HepG2 (cell line): ENCODE results near the gene NPW. TPM values are rescaled to one million over a fixed set of nuclear protein-coding genes. Genes with fewer than 3 reads are reported as not detected.

Source experiments
- ATAC-seq: fragments of 200-7000 bp; cut with Tn5 transposase; 3 replicates; pipeline ENCODE4 v1.9.1; 2020; ENCODE audit warnings: mild to moderate bottlenecking, moderate library complexity
- BruUV-seq: library from RNA; stranded (reverse); fragments of 400-500 nt; replicated peaks from 2 replicates; lab custom pipeline; 2021; lab: Mats Ljungman, UMichigan
- CTCF ChIA-PET: fragments of 300-600 bp; formaldehyde crosslinking; extraction: SDS; loops from one replicate; lab custom pipeline; 2021; ENCODE audit warnings: low total read pairs, inconsistent platforms, low intra/inter-chr PET ratio; lab: Yijun Ruan, JAX
- POLR2A ChIA-PET: fragments of 350-600 bp; sonication (Branson Sonifier 250); formaldehyde crosslinking; loops from one replicate; lab custom pipeline; 2020; ENCODE audit warnings: antibody characterized with exemption, inconsistent platforms; lab: Yijun Ruan, JAX
- DNase-seq: peaks from one replicate; pipeline ENCODE4 v3.0.0-alpha.2; 2015; ENCODE audit warnings: low spot score
- FAIRE-seq: peaks from 3 replicates; lab custom pipeline; 2011; peaks lifted over from hg19 to GRCh38; lab: Jason Lieb, UNC
- H2AFZ ChIP-seq: one replicate; pipeline ENCODE4 v1.6.1; 2011; ENCODE audit warnings: low read length, inconsistent platforms
- H3K27ac ChIP-seq: fragments of 300-600 bp; 3 replicates; pipeline ENCODE4 v1.8.0; 2011; ENCODE audit warnings: mixed run types, mild to moderate bottlenecking, mixed read lengths, low read length, inconsistent platforms; ENCODE audit not compliant: insufficient read depth; ENCODE audit errors: extremely low read length
- H3K27me3 ChIP-seq, 2 experiments: fragments of 200-600 bp in 1 of 2; 2 replicates in 1 of 2; 3 replicates in 1 of 2; pipeline versions ENCODE4 v1.6.0 to v1.8.0; 2011; ENCODE audit warnings: low read length in 2 of 2, mild to moderate bottlenecking in 2 of 2, moderate library complexity in 2 of 2, inconsistent platforms in 1 of 2; ENCODE audit not compliant: insufficient read depth in 2 of 2, control insufficient read depth in 1 of 2
- H3K36me3 ChIP-seq, 2 experiments: fragments of 200-600 bp in 1 of 2; replicated peaks in 1 of 2; 2 replicates in 1 of 2; 3 replicates in 1 of 2; pipeline versions ENCODE4 v1.5.1 to v1.8.0; 2011; ENCODE audit warnings: low read length in 2 of 2, inconsistent platforms in 1 of 2; ENCODE audit not compliant: insufficient read depth in 2 of 2, control insufficient read depth in 1 of 2
- H3K4me1 ChIP-seq: 2 replicates; pipeline ENCODE4 v1.5.1; 2012; ENCODE audit warnings: low read length, inconsistent platforms; ENCODE audit not compliant: insufficient read depth
- H3K4me2 ChIP-seq: 2 replicates; pipeline ENCODE4 v1.6.0; 2011; ENCODE audit warnings: low read depth, low read length, inconsistent platforms
- H3K4me3 ChIP-seq, 3 experiments: fragments of 200-600 bp in 1 of 3; sonication (generic), shearing (Covaris generic) in 1 of 3; replicated peaks in 1 of 3; 2 replicates each; pipeline ENCODE4 v1.5.1; 2011 to 2016; ENCODE audit warnings: low read length in 3 of 3, inconsistent platforms in 2 of 3, low read depth in 2 of 3, mild to moderate bottlenecking in 2 of 3, control low read depth in 1 of 3, mixed read lengths in 1 of 3; ENCODE audit not compliant: insufficient read depth in 1 of 3
- H3K79me2 ChIP-seq: one replicate; pipeline ENCODE4 v1.6.1; 2011; ENCODE audit warnings: low read length, inconsistent platforms; ENCODE audit not compliant: insufficient read depth
- H3K9ac ChIP-seq: 2 replicates; pipeline ENCODE4 v1.6.0; 2011; ENCODE audit warnings: mild to moderate bottlenecking, low read depth, low read length, inconsistent platforms; ENCODE audit not compliant: insufficient read depth
- H3K9me3 ChIP-seq: 2 replicates; pipeline ENCODE4 v1.5.1; 2012; ENCODE audit warnings: mild to moderate bottlenecking, low read length
- H4K20me1 ChIP-seq: 2 replicates; pipeline ENCODE4 v1.6.0; 2011; ENCODE audit warnings: inconsistent platforms, mild to moderate bottlenecking, low read length, moderate library complexity; ENCODE audit not compliant: insufficient read depth
- ASH2L ChIP-seq: fragments of 300-600, 200-600 bp; sonication (generic); IDR thresholded peaks from 2 replicates; pipeline ENCODE4 v1.7.0; 2017; ENCODE audit warnings: low read depth, mild to moderate bottlenecking, moderate library complexity, mixed read lengths, low read length; ENCODE audit not compliant: insufficient read length
- CBFB ChIP-seq: sonication (generic); formaldehyde crosslinking; IDR thresholded peaks from 2 replicates; pipeline ENCODE4 v1.4.0; 2020; ENCODE audit warnings: missing genetic modification reagents
- FOXJ3 ChIP-seq: sonication (generic); formaldehyde crosslinking; IDR thresholded peaks from 2 replicates; pipeline ENCODE4 v1.4.0; 2020; ENCODE audit warnings: missing genetic modification reagents, mild to moderate bottlenecking, borderline replicate concordance
- MEIS2 ChIP-seq: sonication (generic); formaldehyde crosslinking; IDR thresholded peaks from 2 replicates; pipeline ENCODE4 v1.9.0; 2021; ENCODE audit warnings: mild to moderate bottlenecking, missing genetic modification reagents
- NAIF1 ChIP-seq: sonication (generic); formaldehyde crosslinking; IDR thresholded peaks from 2 replicates; pipeline ENCODE4 v1.5.0; 2020; ENCODE audit warnings: mild to moderate bottlenecking, missing genetic modification reagents, borderline replicate concordance
- ZNF761 ChIP-seq: sonication (generic); formaldehyde crosslinking; conservative IDR thresholded peaks from 2 replicates; pipeline ENCODE4 v1.4.0; 2020; ENCODE audit warnings: mild to moderate bottlenecking, missing genetic modification reagents
- WGBS: methylation state at CpG from one replicate; pipeline ENCODE4 v1.1.6; 2017; ENCODE audit warnings: low lambda C conversion rate; 5-methylcytosine and 5-hydroxymethylcytosine counted together
- in situ Hi-C: cut with HindIII; loops from 2 replicates; pipeline ENCODE4 v1.10.0; 2017; ENCODE audit warnings: low pct_unique_long_range_greater_than_20kb; ENCODE audit not compliant: extremely low pct_ligation_motif_present
- intact Hi-C: fragments of 100-400 bp; cut with micrococcal nuclease; formaldehyde crosslinking; loops from one replicate; pipeline ENCODE4 v1.10.0; 2022; ENCODE audit not compliant: unreplicated experiment
- polyA plus RNA-seq, 8 experiments: library from polyadenylated mRNA; depleted of rRNA in 3 of 8; stranded (reverse) in 7 of 8; unstranded in 1 of 8; fragments of >200 nt; fragmentation: Illumina TruSeq in 4 of 8; extraction: Trizol in 4 of 8; gene quantifications; 2 replicates each; pipeline versions ENCODE4 v1.2.1 to v1.2.3, GENCODE V29; 2011 to 2016; ENCODE audit warnings: low read depth in 4 of 8, missing spikeins in 1 of 8, mixed read lengths in 1 of 8; ENCODE audit not compliant: insufficient read depth in 1 of 8
- total RNA-seq, 5 experiments: library from RNA; depleted of rRNA; stranded (reverse); fragments of >200 nt; fragmentation: Illumina TruSeq; extraction: Trizol; gene quantifications; 2 replicates each; pipeline ENCODE4 v1.2.3, GENCODE V29; 2016; ENCODE audit warnings: low read depth in 1 of 5
- TF ChIP-seq, protein P1 (sequence below): sonication (generic); formaldehyde crosslinking; IDR thresholded peaks from 2 replicates; pipeline ENCODE4 v1.8.1; 2022; ENCODE audit warnings: low read depth, mild to moderate bottlenecking, missing genetic modification reagents
- TF ChIP-seq, protein P2 (sequence below): sonication (generic); formaldehyde crosslinking; IDR thresholded peaks from 2 replicates; pipeline ENCODE4 v1.4.0; 2020; ENCODE audit warnings: missing genetic modification reagents
- TF ChIP-seq, protein P3 (sequence below): sonication (generic); formaldehyde crosslinking; IDR thresholded peaks from 2 replicates; pipeline ENCODE4 v1.4.0; 2020; ENCODE audit warnings: missing genetic modification reagents
- TF ChIP-seq, protein P4 (sequence below): sonication (generic); formaldehyde crosslinking; conservative IDR thresholded peaks from 2 replicates; pipeline ENCODE4 v1.5.0; 2020; ENCODE audit warnings: missing genetic modification reagents

NPW gene
- total and polyA plus RNA-seq, 2 of the 13 experiments (the other 11 are each of a cell fraction or from before 2014, with no cell fraction given), result 0.24 to 0.97 TPM

DNA sequence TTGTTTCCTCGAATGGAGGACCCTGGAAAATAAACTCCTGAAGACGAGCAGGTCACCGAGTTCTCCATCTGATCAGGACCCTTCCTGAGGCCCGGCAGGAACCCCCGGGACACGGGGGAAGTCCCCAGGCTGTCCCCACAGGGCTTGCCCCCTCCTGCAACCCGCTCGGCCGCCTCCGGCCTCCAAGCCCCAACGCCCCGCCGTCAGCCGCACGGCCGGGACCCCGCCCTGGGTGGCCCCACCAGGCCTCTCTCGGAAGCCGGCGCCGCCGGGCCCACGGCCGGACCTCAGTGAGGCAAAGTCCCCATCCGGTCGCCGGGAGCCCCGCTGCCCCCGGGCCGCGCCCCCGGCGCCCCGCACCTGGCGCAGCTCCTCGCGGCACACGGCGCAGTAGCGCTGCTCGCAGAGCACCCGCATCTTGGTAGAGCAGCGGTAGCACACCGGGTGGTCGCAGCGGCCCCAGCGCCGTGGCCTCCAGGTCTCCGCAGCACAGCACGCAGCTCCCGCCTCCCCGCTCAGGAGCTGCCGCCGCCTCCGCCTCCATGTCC is 10.3 kb upstream of the NPW start:
- Histone ChIP-seq H3K27me3 (no peaks in the 10 kb centered on the region), H3K9me3 (no peaks in the 10 kb centered on the region), H3K4me3 (peak overlapping the region; percentile 76 to 81 (median 79)), H3K4me1 (peaks cover 69% of the 10 kb centered on the region), H2AFZ (no peak overlapping the region), H3K27ac (peak overlapping the region; percentile 78), H3K79me2 (peaks cover 49% of the 10 kb centered on the region), H3K36me3 (no peaks in the 10 kb centered on the region; a peak in 1 of 5 replicates), H3K9ac (peak overlapping the region; percentile 93), H4K20me1 (peaks cover 13% of the 10 kb centered on the region; the same call in 1 of the 2 replicates), H3K4me2 (peak overlapping the region; percentile 83)
- FAIRE-seq, result no peak
- no peak for DNase-seq
- 0% methylated on average over 14 of the region's 55 CpGs for WGBS
- in situ Hi-C loops (no loop called here), intact Hi-C loops (no loop called here)
- POLR2A ChIA-PET, result interaction anchor here (0.6 to 2.1 kb wide), 17 partner anchors 9 to 241 kb away, joined by 3 to 16 read pairs (median 4); partner anchors contain the start of genes GFER, NHERF2, NPW and RPS2
- ATAC-seq, result peak; percentile 6
- BruUV-seq, result no TSS peak
- CTCF ChIA-PET, result interaction anchor here (1.4 kb wide), 1 partner anchor 131 kb away, joined by 4 read pairs; no protein-coding TSS in a partner anchor
- TF ChIP-seq FOXJ3 (CRISPR knock-in tag) (no peak), MEIS2 (CRISPR knock-in tag) (0 out of 2 replicates have a peak, but pooled peaks have one; percentile 33), ZNF761 (CRISPR knock-in tag) (no peak), NAIF1 (CRISPR knock-in tag) (no peak), ASH2L (no peak), CBFB (CRISPR knock-in tag) (0 out of 2 replicates have a peak, but pooled peaks have one; percentile 8)
- TF ChIP-seq, protein P1, sequence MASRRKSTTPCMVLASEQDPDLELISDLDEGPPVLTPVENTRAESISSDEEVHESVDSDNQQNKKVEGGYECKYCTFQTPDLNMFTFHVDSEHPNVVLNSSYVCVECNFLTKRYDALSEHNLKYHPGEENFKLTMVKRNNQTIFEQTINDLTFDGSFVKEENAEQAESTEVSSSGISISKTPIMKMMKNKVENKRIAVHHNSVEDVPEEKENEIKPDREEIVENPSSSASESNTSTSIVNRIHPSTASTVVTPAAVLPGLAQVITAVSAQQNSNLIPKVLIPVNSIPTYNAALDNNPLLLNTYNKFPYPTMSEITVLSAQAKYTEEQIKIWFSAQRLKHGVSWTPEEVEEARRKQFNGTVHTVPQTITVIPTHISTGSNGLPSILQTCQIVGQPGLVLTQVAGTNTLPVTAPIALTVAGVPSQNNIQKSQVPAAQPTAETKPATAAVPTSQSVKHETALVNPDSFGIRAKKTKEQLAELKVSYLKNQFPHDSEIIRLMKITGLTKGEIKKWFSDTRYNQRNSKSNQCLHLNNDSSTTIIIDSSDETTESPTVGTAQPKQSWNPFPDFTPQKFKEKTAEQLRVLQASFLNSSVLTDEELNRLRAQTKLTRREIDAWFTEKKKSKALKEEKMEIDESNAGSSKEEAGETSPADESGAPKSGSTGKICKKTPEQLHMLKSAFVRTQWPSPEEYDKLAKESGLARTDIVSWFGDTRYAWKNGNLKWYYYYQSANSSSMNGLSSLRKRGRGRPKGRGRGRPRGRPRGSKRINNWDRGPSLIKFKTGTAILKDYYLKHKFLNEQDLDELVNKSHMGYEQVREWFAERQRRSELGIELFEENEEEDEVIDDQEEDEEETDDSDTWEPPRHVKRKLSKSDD (CRISPR knock-in tag), result no peak
- TF ChIP-seq, protein P2, sequence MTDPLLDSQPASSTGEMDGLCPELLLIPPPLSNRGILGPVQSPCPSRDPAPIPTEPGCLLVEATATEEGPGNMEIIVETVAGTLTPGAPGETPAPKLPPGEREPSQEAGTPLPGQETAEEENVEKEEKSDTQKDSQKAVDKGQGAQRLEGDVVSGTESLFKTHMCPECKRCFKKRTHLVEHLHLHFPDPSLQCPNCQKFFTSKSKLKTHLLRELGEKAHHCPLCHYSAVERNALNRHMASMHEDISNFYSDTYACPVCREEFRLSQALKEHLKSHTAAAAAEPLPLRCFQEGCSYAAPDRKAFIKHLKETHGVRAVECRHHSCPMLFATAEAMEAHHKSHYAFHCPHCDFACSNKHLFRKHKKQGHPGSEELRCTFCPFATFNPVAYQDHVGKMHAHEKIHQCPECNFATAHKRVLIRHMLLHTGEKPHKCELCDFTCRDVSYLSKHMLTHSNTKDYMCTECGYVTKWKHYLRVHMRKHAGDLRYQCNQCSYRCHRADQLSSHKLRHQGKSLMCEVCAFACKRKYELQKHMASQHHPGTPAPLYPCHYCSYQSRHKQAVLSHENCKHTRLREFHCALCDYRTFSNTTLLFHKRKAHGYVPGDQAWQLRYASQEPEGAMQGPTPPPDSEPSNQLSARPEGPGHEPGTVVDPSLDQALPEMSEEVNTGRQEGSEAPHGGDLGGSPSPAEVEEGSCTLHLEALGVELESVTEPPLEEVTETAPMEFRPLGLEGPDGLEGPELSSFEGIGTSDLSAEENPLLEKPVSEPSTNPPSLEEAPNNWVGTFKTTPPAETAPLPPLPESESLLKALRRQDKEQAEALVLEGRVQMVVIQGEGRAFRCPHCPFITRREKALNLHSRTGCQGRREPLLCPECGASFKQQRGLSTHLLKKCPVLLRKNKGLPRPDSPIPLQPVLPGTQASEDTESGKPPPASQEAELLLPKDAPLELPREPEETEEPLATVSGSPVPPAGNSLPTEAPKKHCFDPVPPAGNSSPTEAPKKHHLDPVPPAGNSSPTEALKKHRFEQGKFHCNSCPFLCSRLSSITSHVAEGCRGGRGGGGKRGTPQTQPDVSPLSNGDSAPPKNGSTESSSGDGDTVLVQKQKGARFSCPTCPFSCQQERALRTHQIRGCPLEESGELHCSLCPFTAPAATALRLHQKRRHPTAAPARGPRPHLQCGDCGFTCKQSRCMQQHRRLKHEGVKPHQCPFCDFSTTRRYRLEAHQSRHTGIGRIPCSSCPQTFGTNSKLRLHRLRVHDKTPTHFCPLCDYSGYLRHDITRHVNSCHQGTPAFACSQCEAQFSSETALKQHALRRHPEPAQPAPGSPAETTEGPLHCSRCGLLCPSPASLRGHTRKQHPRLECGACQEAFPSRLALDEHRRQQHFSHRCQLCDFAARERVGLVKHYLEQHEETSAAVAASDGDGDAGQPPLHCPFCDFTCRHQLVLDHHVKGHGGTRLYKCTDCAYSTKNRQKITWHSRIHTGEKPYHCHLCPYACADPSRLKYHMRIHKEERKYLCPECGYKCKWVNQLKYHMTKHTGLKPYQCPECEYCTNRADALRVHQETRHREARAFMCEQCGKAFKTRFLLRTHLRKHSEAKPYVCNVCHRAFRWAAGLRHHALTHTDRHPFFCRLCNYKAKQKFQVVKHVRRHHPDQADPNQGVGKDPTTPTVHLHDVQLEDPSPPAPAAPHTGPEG (CRISPR knock-in tag), result 0 out of 2 replicates have a peak, but pooled peaks have one; percentile 6
- TF ChIP-seq, protein P3, sequence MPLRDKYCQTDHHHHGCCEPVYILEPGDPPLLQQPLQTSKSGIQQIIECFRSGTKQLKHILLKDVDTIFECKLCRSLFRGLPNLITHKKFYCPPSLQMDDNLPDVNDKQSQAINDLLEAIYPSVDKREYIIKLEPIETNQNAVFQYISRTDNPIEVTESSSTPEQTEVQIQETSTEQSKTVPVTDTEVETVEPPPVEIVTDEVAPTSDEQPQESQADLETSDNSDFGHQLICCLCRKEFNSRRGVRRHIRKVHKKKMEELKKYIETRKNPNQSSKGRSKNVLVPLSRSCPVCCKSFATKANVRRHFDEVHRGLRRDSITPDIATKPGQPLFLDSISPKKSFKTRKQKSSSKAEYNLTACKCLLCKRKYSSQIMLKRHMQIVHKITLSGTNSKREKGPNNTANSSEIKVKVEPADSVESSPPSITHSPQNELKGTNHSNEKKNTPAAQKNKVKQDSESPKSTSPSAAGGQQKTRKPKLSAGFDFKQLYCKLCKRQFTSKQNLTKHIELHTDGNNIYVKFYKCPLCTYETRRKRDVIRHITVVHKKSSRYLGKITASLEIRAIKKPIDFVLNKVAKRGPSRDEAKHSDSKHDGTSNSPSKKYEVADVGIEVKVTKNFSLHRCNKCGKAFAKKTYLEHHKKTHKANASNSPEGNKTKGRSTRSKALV (CRISPR knock-in tag), result no peak
- TF ChIP-seq, protein P4, sequence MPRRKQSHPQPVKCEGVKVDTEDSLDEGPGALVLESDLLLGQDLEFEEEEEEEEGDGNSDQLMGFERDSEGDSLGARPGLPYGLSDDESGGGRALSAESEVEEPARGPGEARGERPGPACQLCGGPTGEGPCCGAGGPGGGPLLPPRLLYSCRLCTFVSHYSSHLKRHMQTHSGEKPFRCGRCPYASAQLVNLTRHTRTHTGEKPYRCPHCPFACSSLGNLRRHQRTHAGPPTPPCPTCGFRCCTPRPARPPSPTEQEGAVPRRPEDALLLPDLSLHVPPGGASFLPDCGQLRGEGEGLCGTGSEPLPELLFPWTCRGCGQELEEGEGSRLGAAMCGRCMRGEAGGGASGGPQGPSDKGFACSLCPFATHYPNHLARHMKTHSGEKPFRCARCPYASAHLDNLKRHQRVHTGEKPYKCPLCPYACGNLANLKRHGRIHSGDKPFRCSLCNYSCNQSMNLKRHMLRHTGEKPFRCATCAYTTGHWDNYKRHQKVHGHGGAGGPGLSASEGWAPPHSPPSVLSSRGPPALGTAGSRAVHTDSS (CRISPR knock-in tag), result no peak
